ENCODE measurements around the gene MAP3K7. TPM values are rescaled to one million over a fixed set of nuclear protein-coding genes. Genes with fewer than 3 reads are reported as not detected.

Gene MAP3K7
- total RNA-seq, 1 experiment from 2014 or later: 31.9 TPM

GRCh38 chr6:90468859-90469258 lies 118.0 kb downstream of the MAP3K7 start:
- TF ChIP-seq CTCF (conservative IDR thresholded peaks at IDR 0.05): no peak
- TF ChIP-seq EZH2 (IDR thresholded peaks at IDR 0.05; ENCODE audit: low read depth): no peak
- H3K4me2 ChIP-seq: no peak overlapping the region
- H3K4me1 ChIP-seq (replicated peaks; ENCODE audit: insufficient read depth): no peaks in the 10 kb centered on the region
- H3K9me2 ChIP-seq (ENCODE audit: insufficient read depth): no peaks in the 10 kb centered on the region
- H4K20me1 ChIP-seq (ENCODE audit: insufficient read depth): no peaks in the 10 kb centered on the region
- H3K27ac ChIP-seq: no peak overlapping the region
- no peak overlapping the region for H3K4me3 ChIP-seq
- no peak overlapping the region for H2AFZ ChIP-seq
- POLR2A ChIA-PET (ENCODE audit: unreplicated experiment): no interaction called here
- no TSS peak for BruUV-seq (replicated peaks)
- H3K36me3 ChIP-seq (ENCODE audit: low read depth): no peaks in the 10 kb centered on the region
- H3K9me3 ChIP-seq (ENCODE audit: insufficient read depth, low read depth): no peaks in the 10 kb centered on the region
- no peaks in the 10 kb centered on the region for H3K79me2 ChIP-seq (ENCODE audit: low read depth)
- no peaks in the 10 kb centered on the region for H3F3A ChIP-seq (ENCODE audit: insufficient read depth, low read depth)
- H3K27me3 ChIP-seq (ENCODE audit: insufficient read depth, low read depth): no peaks in the 10 kb centered on the region
- CTCF ChIA-PET: no interaction called here
- intact Hi-C loops (cut with micrococcal nuclease; ENCODE audit: unreplicated experiment): no loop called here
- DNase-seq: no peak

- H3K4me1 ChIP-seq (replicated peaks; ENCODE audit: insufficient read depth): no peaks in the 10 kb centered on the region
- no peaks in the 10 kb centered on the region for H3K36me3 ChIP-seq (ENCODE audit: low read depth)
- no peaks in the 10 kb centered on the region for H3K9me3 ChIP-seq (ENCODE audit: insufficient read depth, low read depth)
- CTCF ChIA-PET: no interaction called here
- BruUV-seq (replicated peaks): no TSS peak
- no peaks in the 10 kb centered on the region for H3K79me2 ChIP-seq (ENCODE audit: low read depth)
- H3F3A ChIP-seq (ENCODE audit: insufficient read depth, low read depth): no peaks in the 10 kb centered on the region
- POLR2A ChIA-PET (ENCODE audit: unreplicated experiment): no interaction called here
- H4K20me1 ChIP-seq (ENCODE audit: insufficient read depth): no peaks in the 10 kb centered on the region
- H3K4me3 ChIP-seq: no peak overlapping the region
- H3K27ac ChIP-seq: no peak overlapping the region
- no peak for DNase-seq
- H3K27me3 ChIP-seq (ENCODE audit: insufficient read depth, low read depth): no peaks in the 10 kb centered on the region
- no peaks in the 10 kb centered on the region for H3K9me2 ChIP-seq (ENCODE audit: insufficient read depth)
- intact Hi-C loops (cut with micrococcal nuclease; ENCODE audit: unreplicated experiment): no loop called here
- no peak overlapping the region for H3K4me2 ChIP-seq
- TF ChIP-seq CTCF (conservative IDR thresholded peaks at IDR 0.05): no peak
- no peak for TF ChIP-seq EZH2 (IDR thresholded peaks at IDR 0.05; ENCODE audit: low read depth)
- no peak overlapping the region for H2AFZ ChIP-seq
Observed at GRCh38 chr6:90468080-90468479, 118.8 kb downstream of the MAP3K7 start.

DNA sequence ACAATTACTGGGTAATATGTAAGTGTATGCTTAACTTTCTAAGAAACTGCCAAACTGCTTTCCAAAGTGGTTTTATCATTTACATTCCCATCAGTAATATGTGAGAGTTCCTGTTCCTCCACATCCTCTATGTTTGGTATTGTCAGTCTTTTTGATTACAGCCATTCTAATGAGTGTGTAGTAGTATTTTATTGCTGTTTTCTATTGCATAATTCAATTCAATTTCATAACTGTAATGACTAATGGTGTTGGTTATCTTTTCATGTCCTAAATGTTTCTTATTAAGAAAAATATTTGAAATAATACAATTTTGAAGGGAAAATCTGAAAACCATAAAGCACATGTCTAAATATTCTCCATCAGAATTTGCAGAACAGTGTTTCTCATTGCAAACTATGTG lies 119.3 kb downstream of the MAP3K7 start:
- intact Hi-C loops (cut with micrococcal nuclease; ENCODE audit: unreplicated experiment): no loop called here
- no peaks in the 10 kb centered on the region for H3K9me3 ChIP-seq (ENCODE audit: insufficient read depth, low read depth)
- no peaks in the 10 kb centered on the region for H3K79me2 ChIP-seq (ENCODE audit: low read depth)
- ChIA-PET CTCF (no interaction called here), POLR2A (ENCODE audit: unreplicated experiment) (no interaction called here)
- no peaks in the 10 kb centered on the region for H3F3A ChIP-seq (ENCODE audit: insufficient read depth, low read depth)
- no peak for DNase-seq
- H3K36me3 ChIP-seq (ENCODE audit: low read depth): no peaks in the 10 kb centered on the region
- no peak overlapping the region for H3K27ac ChIP-seq
- no TSS peak for BruUV-seq (replicated peaks)
- H3K9me2 ChIP-seq (ENCODE audit: insufficient read depth): no peaks in the 10 kb centered on the region
- no peak for TF ChIP-seq EZH2 (IDR thresholded peaks at IDR 0.05; ENCODE audit: low read depth)
- TF ChIP-seq CTCF (conservative IDR thresholded peaks at IDR 0.05): no peak
- H3K4me3 ChIP-seq: no peak overlapping the region
- no peaks in the 10 kb centered on the region for H3K27me3 ChIP-seq (ENCODE audit: insufficient read depth, low read depth)
- no peaks in the 10 kb centered on the region for H3K4me1 ChIP-seq (replicated peaks; ENCODE audit: insufficient read depth)
- H4K20me1 ChIP-seq (ENCODE audit: insufficient read depth): no peaks in the 10 kb centered on the region
- no peak overlapping the region for H2AFZ ChIP-seq
- no peak overlapping the region for H3K4me2 ChIP-seq
